Endothelial cell of umbilical vein (primary cell): ENCODE results near the gene SLMAP.

Experiments
- EZH2 ChIP-seq: IDR thresholded peaks from 2 replicates; pipeline ENCODE4 v1.6.1; 2012; ENCODE audit warnings: borderline replicate concordance, low read depth, mild to moderate bottlenecking, moderate library complexity, low read length, inconsistent platforms; ENCODE audit not compliant: severe bottlenecking
- POLR2A ChIP-seq: IDR thresholded peaks from 2 replicates; pipeline ENCODE4 v1.6.1; 2012; ENCODE audit warnings: low read depth, mild to moderate bottlenecking, control low read depth, low read length
- POLR2AphosphoS5 ChIP-seq: IDR thresholded peaks from 2 replicates; pipeline ENCODE4 v1.6.1; 2012; ENCODE audit warnings: low read depth, mild to moderate bottlenecking, control low read depth, low read length, moderate library complexity; ENCODE audit not compliant: insufficient read depth
- TF ChIP-seq, protein P1 (sequence below), 2 donors: IDR thresholded peaks; 1 replicate in 1 of 2; 2 replicates in 1 of 2; pipeline ENCODE4 v1.5.1; 2011; ENCODE audit warnings: low read length in 2 of 2, mild to moderate bottlenecking in 2 of 2, moderate library complexity in 2 of 2, control low read depth in 1 of 2, inconsistent platforms in 1 of 2, low read depth in 1 of 2; ENCODE audit not compliant: insufficient read depth in 1 of 2; ENCODE audit errors: extremely low read depth in 1 of 2
- TF ChIP-seq, protein P2 (sequence below): IDR thresholded peaks from 2 replicates; pipeline ENCODE4 v1.6.1; 2011; ENCODE audit not compliant: insufficient read depth, insufficient read length

DNA sequence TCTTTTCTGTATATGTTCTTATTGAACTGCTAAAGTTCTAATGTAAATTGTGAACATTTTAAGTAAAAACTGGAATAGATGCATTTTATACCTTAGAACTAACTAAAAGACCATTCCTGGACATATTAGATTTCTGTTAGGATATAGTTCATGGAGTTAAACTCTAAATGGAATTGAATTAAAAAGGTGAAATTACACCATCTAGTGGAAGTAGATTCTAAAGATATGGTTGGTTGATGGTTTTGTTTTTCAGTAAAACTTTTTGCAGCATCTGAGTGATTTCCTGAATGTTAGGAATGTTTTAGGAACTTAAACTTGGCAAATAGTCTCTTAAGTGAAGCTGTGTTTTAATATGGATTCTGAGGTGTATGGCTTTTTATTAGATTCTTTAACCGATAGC is 96.8 kb downstream of the SLMAP start:
- TF ChIP-seq POLR2AphosphoS5 (no peak), EZH2 (no peak), POLR2A (no peak)
- TF ChIP-seq, protein P1, sequence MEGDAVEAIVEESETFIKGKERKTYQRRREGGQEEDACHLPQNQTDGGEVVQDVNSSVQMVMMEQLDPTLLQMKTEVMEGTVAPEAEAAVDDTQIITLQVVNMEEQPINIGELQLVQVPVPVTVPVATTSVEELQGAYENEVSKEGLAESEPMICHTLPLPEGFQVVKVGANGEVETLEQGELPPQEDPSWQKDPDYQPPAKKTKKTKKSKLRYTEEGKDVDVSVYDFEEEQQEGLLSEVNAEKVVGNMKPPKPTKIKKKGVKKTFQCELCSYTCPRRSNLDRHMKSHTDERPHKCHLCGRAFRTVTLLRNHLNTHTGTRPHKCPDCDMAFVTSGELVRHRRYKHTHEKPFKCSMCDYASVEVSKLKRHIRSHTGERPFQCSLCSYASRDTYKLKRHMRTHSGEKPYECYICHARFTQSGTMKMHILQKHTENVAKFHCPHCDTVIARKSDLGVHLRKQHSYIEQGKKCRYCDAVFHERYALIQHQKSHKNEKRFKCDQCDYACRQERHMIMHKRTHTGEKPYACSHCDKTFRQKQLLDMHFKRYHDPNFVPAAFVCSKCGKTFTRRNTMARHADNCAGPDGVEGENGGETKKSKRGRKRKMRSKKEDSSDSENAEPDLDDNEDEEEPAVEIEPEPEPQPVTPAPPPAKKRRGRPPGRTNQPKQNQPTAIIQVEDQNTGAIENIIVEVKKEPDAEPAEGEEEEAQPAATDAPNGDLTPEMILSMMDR (IDR thresholded peaks at IDR 0.05; ENCODE audit: extremely low read depth in 1 of 2, insufficient read depth in 1 of 2, low read depth in 1 of 2, low read length in 2 of 2): peak in 1 of 2 donors; percentile 6
- TF ChIP-seq, protein P2, sequence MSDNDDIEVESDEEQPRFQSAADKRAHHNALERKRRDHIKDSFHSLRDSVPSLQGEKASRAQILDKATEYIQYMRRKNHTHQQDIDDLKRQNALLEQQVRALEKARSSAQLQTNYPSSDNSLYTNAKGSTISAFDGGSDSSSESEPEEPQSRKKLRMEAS: no peak
